T-helper 1 cell treated with Interleukin-12 subunit alpha and Interleukin-12 subunit beta and Interleukin-4 antibody, amounts not matched to agents 30 μg/mL and 1 μg/mL, for 36 hours (primary cell): ENCODE results near the gene CYP4V2.
"Not testable (repeated sequence)": the region's sequence is repeated elsewhere in the genome, so short reads cannot be mapped to it uniquely, and the experiment has no call there.

Experiments used
- H3K27ac Mint-ChIP-seq: one replicate; pipeline ENCODE4 v1.8.0; 2021; ENCODE audit warnings: mild to moderate bottlenecking, mixed read lengths
- H3K27me3 Mint-ChIP-seq: one replicate; pipeline ENCODE4 v1.8.0; 2021; ENCODE audit warnings: low read depth, mixed read lengths
- H3K36me3 Mint-ChIP-seq: one replicate; pipeline ENCODE4 v1.8.0; 2021; ENCODE audit warnings: low read depth, mixed read lengths
- H3K4me1 Mint-ChIP-seq: one replicate; pipeline ENCODE4 v1.8.0; 2021; ENCODE audit warnings: low read depth, mixed read lengths
- H3K4me3 Mint-ChIP-seq: one replicate; pipeline ENCODE4 v1.8.0; 2021; ENCODE audit warnings: mild to moderate bottlenecking, moderate library complexity, mixed read lengths
- H3K9me3 Mint-ChIP-seq: one replicate; pipeline ENCODE4 v1.8.0; 2021; ENCODE audit warnings: mixed read lengths

The CYP4V2 gene

DNA sequence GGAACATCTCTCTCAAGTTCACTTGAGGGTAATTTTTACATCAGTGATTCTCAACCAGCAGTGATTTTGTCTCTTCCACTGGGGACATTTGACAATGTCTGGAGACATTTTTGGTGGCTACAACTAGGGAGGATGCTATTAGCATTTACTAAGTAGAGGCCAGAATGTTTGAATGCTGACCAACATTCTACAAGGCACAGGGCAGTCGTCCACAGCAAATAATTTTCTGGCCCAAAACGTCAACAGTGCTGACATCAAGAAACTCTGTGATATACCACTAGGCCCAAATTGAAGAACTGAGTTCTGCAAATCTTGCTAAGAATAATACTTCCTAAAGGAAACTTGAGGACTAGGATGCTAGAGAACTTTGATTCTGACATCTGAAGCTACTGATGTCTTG is 43.0 kb downstream of the CYP4V2 start:
- H3K9me3 Mint-ChIP-seq, result no peaks in the 10 kb centered on the region
- no peak overlapping the region for H3K27ac Mint-ChIP-seq
- no peaks in the 10 kb centered on the region for H3K4me1 Mint-ChIP-seq
- H3K4me3 Mint-ChIP-seq, result no peak overlapping the region
- H3K36me3 Mint-ChIP-seq, result no peaks in the 10 kb centered on the region
- H3K27me3 Mint-ChIP-seq, result no peaks in the 10 kb centered on the region

GRCh38 chr4:186236126-186236525 is 44.8 kb downstream of the CYP4V2 start:
- Mint-ChIP-seq H3K27ac (no peak overlapping the region), H3K4me1 (no peaks in the 10 kb centered on the region), H3K27me3 (no peaks in the 10 kb centered on the region), H3K4me3 (no peak overlapping the region), H3K36me3 (no peaks in the 10 kb centered on the region), H3K9me3 (no peaks in the 10 kb centered on the region)

- Mint-ChIP-seq H3K4me1 (no peaks in the 10 kb centered on the region), H3K4me3 (no peak overlapping the region), H3K27ac (no peak overlapping the region), H3K36me3 (no peaks in the 10 kb centered on the region), H3K27me3 (no peaks in the 10 kb centered on the region), H3K9me3 (no peaks in the 10 kb centered on the region)
These were observed 49.1 kb downstream of the CYP4V2 start for GRCh38 chr4:186240452-186240847.

DNA sequence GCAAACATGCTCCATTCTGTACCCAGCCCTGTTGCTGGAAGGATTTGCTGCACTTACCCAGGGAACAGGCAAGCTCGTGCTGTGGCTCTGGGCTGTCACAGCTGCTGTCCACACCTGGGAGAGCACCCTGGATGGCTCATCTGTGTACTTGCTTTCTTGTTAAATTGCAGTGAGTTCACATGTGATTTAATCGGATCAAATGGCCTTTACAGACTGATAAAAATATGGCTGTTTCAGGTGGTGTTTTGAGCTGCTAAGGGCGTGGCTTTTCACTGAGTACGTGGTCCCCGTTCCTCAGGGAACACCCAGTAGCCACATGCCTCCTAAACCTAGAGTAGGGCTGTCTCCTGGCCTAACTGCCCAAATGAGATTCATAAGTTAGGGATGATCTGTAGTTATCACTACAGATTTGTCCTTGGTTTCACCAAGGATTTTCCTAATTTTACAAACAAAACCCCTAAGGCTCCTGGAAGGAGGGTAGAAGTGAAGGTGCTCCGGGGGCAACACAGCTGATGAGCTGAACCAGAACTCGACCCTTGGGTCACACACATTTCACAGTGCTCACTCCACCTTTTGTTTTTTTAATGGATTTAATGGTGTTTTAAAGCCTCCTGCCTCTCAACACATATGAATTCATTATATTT is 49.6 kb downstream of the CYP4V2 start:
- Mint-ChIP-seq H3K4me1 (no peaks in the 10 kb centered on the region), H3K9me3 (peaks cover 4% of the 10 kb centered on the region), H3K27me3 (no peaks in the 10 kb centered on the region), H3K36me3 (no peaks in the 10 kb centered on the region), H3K27ac (no peak overlapping the region), H3K4me3 (no peak overlapping the region)

- H3K36me3 Mint-ChIP-seq, result no peaks in the 10 kb centered on the region
- no peaks in the 10 kb centered on the region for H3K4me1 Mint-ChIP-seq
- H3K4me3 Mint-ChIP-seq, result no peak overlapping the region
- peaks cover 5% of the 10 kb centered on the region for H3K9me3 Mint-ChIP-seq
- H3K27ac Mint-ChIP-seq, result no peak overlapping the region
- no peaks in the 10 kb centered on the region for H3K27me3 Mint-ChIP-seq
These were observed 50.2 kb downstream of the CYP4V2 start for GRCh38 chr4:186241616-186242015.

- H3K4me1 Mint-ChIP-seq, H3K36me3 Mint-ChIP-seq, H3K27me3 Mint-ChIP-seq, H3K4me3 Mint-ChIP-seq, H3K27ac Mint-ChIP-seq, H3K9me3 Mint-ChIP-seq: not testable (repeated sequence)
These were observed 50.7 kb downstream of the CYP4V2 start for GRCh38 chr4:186242031-186242430.

GRCh38 chr4:186243331-186243730 is 52.0 kb downstream of the CYP4V2 start:
- Mint-ChIP-seq H3K36me3 (no peaks in the 10 kb centered on the region), H3K27me3 (no peaks in the 10 kb centered on the region), H3K4me3 (no peak overlapping the region), H3K4me1 (no peaks in the 10 kb centered on the region), H3K9me3 (peaks cover 5% of the 10 kb centered on the region), H3K27ac (no peak overlapping the region)

- Mint-ChIP-seq H3K9me3 (peaks cover 5% of the 10 kb centered on the region), H3K4me3 (no peak overlapping the region), H3K36me3 (no peaks in the 10 kb centered on the region), H3K27me3 (no peaks in the 10 kb centered on the region), H3K4me1 (no peaks in the 10 kb centered on the region), H3K27ac (no peak overlapping the region)
These were observed 53.5 kb downstream of the CYP4V2 start for GRCh38 chr4:186244835-186245234.

DNA sequence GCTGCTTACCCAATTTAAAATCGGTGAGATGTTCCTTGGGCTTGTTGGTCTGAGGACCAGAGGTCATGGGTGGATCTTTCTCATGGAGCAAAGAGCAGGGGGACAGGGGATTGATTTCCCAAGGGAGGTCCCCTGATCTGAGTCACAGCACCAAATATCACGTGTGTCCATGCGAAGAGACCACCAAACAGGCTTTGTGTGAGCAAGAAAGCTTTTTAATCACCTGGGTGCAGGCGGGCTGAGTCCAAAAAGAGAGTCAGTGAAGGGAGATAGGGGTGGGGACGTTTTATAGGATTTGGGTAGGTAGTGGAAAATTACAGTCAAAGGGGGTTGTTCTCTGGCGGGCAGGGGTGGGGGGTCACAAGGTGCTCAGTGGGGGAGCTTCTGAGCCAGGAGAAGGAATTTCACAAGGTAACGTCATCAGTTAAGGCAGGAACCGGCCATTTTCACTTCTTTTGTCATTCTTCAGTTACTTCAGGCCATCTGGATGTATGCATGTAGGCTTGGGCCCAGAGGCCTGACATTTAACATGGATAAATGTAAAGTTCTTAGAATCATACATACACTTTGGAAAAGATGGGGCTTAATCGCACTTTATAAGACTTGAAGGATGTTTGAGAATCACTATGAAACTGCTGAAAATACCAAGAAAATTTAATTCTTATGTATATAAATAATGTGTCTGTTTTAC is 55.8 kb downstream of the CYP4V2 start:
- H3K4me1 Mint-ChIP-seq, H3K9me3 Mint-ChIP-seq, H3K27ac Mint-ChIP-seq, H3K36me3 Mint-ChIP-seq, H3K27me3 Mint-ChIP-seq, H3K4me3 Mint-ChIP-seq: not testable (repeated sequence)

- no peak overlapping the region for H3K27ac Mint-ChIP-seq
- H3K9me3 Mint-ChIP-seq, result peaks cover 5% of the 10 kb centered on the region
- H3K36me3 Mint-ChIP-seq, result no peaks in the 10 kb centered on the region
- H3K27me3 Mint-ChIP-seq, result no peaks in the 10 kb centered on the region
- H3K4me3 Mint-ChIP-seq, result no peak overlapping the region
- H3K4me1 Mint-ChIP-seq, result no peaks in the 10 kb centered on the region
These were observed 57.3 kb downstream of the CYP4V2 start for GRCh38 chr4:186248643-186249042.

- no peaks in the 10 kb centered on the region for H3K4me1 Mint-ChIP-seq
- no peak overlapping the region for H3K4me3 Mint-ChIP-seq
- no peaks in the 10 kb centered on the region for H3K27me3 Mint-ChIP-seq
- H3K9me3 Mint-ChIP-seq, result peaks cover 5% of the 10 kb centered on the region
- no peaks in the 10 kb centered on the region for H3K36me3 Mint-ChIP-seq
- H3K27ac Mint-ChIP-seq, result no peak overlapping the region
These were observed 58.7 kb downstream of the CYP4V2 start for GRCh38 chr4:186249785-186250754.

GRCh38 chr4:186250760-186251159 is 59.4 kb downstream of the CYP4V2 start:
- H3K9me3 Mint-ChIP-seq, result peaks cover 3% of the 10 kb centered on the region
- no peak overlapping the region for H3K27ac Mint-ChIP-seq
- H3K27me3 Mint-ChIP-seq, result no peaks in the 10 kb centered on the region
- no peaks in the 10 kb centered on the region for H3K4me1 Mint-ChIP-seq
- H3K36me3 Mint-ChIP-seq, result no peaks in the 10 kb centered on the region
- no peak overlapping the region for H3K4me3 Mint-ChIP-seq

DNA sequence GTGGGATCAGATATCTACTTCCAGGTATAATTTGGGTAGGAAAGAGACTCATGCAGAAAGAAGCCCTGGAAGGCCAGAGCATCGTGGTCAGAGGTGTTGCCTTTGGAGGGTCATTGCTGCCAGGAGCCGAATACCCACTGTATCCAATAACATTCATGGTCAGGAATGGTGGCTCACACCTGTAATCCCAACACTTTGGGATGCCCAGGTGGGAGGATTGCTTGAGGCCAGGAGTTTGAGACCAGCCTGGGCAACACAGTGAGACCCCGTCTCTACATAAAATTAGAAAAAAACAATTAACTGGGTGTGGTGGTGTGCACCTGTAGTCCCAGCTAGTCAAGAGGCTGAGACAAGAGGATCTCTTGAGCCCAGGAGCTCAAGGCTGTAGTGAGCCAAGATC is 63.8 kb downstream of the CYP4V2 start:
- H3K27ac Mint-ChIP-seq, result no peak overlapping the region
- H3K4me3 Mint-ChIP-seq, result no peak overlapping the region
- H3K4me1 Mint-ChIP-seq, result no peaks in the 10 kb centered on the region
- H3K9me3 Mint-ChIP-seq, result no peaks in the 10 kb centered on the region
- no peaks in the 10 kb centered on the region for H3K36me3 Mint-ChIP-seq
- no peaks in the 10 kb centered on the region for H3K27me3 Mint-ChIP-seq

DNA sequence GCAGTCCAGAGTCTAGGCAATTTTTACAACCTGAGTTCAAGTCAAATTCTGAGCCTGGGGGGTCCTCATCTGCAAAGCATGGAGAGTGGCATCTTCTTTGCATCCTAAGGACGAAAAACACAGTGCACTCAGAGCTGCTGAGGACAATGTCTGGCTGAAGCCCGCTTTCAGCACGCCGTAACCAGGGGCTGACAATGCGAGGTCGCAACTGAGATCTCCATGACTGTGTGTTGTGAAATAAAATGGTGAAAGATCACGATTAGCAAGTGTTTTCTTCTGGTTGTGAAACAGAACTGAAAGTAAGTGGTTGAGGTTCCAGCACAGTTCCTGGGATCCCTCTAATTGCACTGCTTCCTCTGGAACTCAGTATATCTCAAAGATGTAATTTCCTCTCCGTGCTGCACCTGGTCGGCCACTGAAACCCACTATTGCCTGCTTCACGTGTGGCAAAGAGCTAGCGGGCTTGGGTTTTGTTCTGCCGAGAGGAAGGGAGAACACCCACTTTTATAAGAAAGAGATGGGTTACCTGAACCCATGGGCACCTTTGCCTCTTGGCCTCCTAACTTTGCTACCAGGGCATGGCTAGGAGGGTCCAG is 66.9 kb downstream of the CYP4V2 start:
- H3K36me3 Mint-ChIP-seq, result no peaks in the 10 kb centered on the region
- H3K9me3 Mint-ChIP-seq, result no peaks in the 10 kb centered on the region
- H3K27ac Mint-ChIP-seq, result no peak overlapping the region
- no peaks in the 10 kb centered on the region for H3K27me3 Mint-ChIP-seq
- no peaks in the 10 kb centered on the region for H3K4me1 Mint-ChIP-seq
- no peak overlapping the region for H3K4me3 Mint-ChIP-seq
